Breast epithelium (tissue), 4 donors: ENCODE results near the gene PPP1R7. TPM values are rescaled to one million over a fixed set of nuclear protein-coding genes. Genes with fewer than 3 reads are reported as not detected.

Experiments used
- DNase-seq, 2 donors: peaks; one replicate each; pipeline ENCODE4 v3.0.0-alpha.2; 2019; ENCODE audit warnings: low spot score in 2 of 2
- H3K27ac ChIP-seq, 2 donors: fragments of 200-600 bp; sonication (generic) in 1 of 2; one replicate each; pipeline ENCODE4 v1.5.1; 2016 to 2019; ENCODE audit warnings: mild to moderate bottlenecking in 1 of 2
- H3K27me3 ChIP-seq, 2 donors: fragments of 200-600 bp; sonication (generic) in 1 of 2; one replicate each; pipeline versions ENCODE4 v1.5.1 to v1.6.0; 2017 to 2019; ENCODE audit warnings: control low read depth in 1 of 2, mild to moderate bottlenecking in 1 of 2
- H3K36me3 ChIP-seq: fragments of 200-600 bp; one replicate; pipeline ENCODE4 v1.5.1; 2019
- H3K4me1 ChIP-seq, 2 donors: fragments of 200-600 bp; sonication (generic); one replicate each; pipeline ENCODE4 v1.5.1; 2016 to 2019; ENCODE audit warnings: control low read depth in 1 of 2
- H3K4me3 ChIP-seq, 3 donors: fragments of 200-600 bp; sonication (generic); 1 replicate in 2 of 3; 2 replicates in 1 of 3; pipeline ENCODE4 v1.5.1; 2016 to 2019; ENCODE audit warnings: mild to moderate bottlenecking in 3 of 3, moderate library complexity in 2 of 3
- H3K9me3 ChIP-seq, 2 donors: fragments of 200-600 bp; sonication (generic) in 1 of 2; one replicate each; pipeline ENCODE4 v1.5.1; 2016 to 2019; ENCODE audit warnings: control low read depth in 1 of 2
- CTCF ChIP-seq, 3 donors: fragments of 450-650 bp; IDR thresholded peaks; one replicate each; pipeline ENCODE4 v1.5.1; 2016 to 2017; ENCODE audit warnings: antibody characterized with exemption in 3 of 3, mild to moderate bottlenecking in 3 of 3, moderate library complexity in 3 of 3
- POLR2A ChIP-seq: fragments of 450-650 bp; IDR thresholded peaks from one replicate; pipeline ENCODE4 v1.6.1; 2016; ENCODE audit warnings: antibody characterized with exemption, mild to moderate bottlenecking, moderate library complexity
- POLR2AphosphoS5 ChIP-seq, 3 donors: sonication (generic); formaldehyde crosslinking; IDR thresholded peaks; one replicate each; pipeline ENCODE4 v1.6.1; 2017; ENCODE audit warnings: antibody characterized with exemption in 3 of 3
- intact Hi-C: fragments of 100-400 bp; cut with DNase I; formaldehyde crosslinking; loops from one replicate; pipeline ENCODE4 v1.15.1; 2023; ENCODE audit warnings: low total_unique reads
- total RNA-seq, 3 donors: library from RNA; depleted of rRNA; stranded (reverse); fragments of >200 nt; gene quantifications; one replicate each; pipeline ENCODE4 v1.1.0, GENCODE V29; 2016

The PPP1R7 gene
- total RNA-seq, 3 donors from 2014 or later, result 39.4 to 50.9 (median 43.6) TPM

- no peaks in the 10 kb centered on the region for H3K36me3 ChIP-seq
- no peak for DNase-seq
- H3K27ac ChIP-seq, result no peak overlapping the region
- no peak for TF ChIP-seq POLR2AphosphoS5 (IDR thresholded peaks at IDR 0.05)
- no peak for TF ChIP-seq POLR2A
- TF ChIP-seq CTCF (IDR thresholded peaks at IDR 0.05), result no peak
- intact Hi-C loops, result no loop called here
- H3K9me3 ChIP-seq, result no peaks in the 10 kb centered on the region
- no peaks in the 10 kb centered on the region for H3K27me3 ChIP-seq
- H3K4me3 ChIP-seq, result no peak overlapping the region
- H3K4me1 ChIP-seq, result no peaks in the 10 kb centered on the region
Measured at GRCh38 chr2:241211276-241211675, 61.0 kb downstream of the PPP1R7 start.

- Histone ChIP-seq H3K4me3 (no peak overlapping the region), H3K9me3 (no peaks in the 10 kb centered on the region), H3K4me1 (no peaks in the 10 kb centered on the region), H3K36me3 (no peaks in the 10 kb centered on the region), H3K27ac (no peak overlapping the region), H3K27me3 (no peaks in the 10 kb centered on the region)
- intact Hi-C loops, result no loop called here
- no peak for TF ChIP-seq CTCF (IDR thresholded peaks at IDR 0.05)
- TF ChIP-seq POLR2A, result no peak
- TF ChIP-seq POLR2AphosphoS5 (IDR thresholded peaks at IDR 0.05), result no peak
- no peak for DNase-seq
Measured at GRCh38 chr2:241213041-241213440, 62.8 kb downstream of the PPP1R7 start.

DNA sequence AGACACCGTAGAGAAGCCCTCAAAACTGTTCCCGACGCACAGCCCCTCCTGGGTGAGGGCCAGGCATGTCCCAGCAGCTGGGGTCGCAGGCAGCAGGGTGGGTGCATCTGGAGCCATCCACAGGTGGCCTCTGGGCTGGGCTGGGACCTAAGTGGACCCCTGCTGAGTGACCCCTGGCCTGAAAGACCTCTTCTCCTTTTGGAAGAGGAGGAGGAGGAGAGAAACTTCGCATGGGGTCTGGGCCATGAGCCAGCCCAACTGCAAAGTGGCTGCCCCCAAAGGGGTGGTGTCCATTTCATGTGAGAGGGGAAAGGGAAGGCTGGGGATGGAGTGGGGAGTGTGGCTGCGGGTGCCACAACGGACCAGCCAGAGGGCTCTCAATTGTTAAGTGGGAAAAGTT is 63.3 kb downstream of the PPP1R7 start:
- TF ChIP-seq CTCF (IDR thresholded peaks at IDR 0.05) (no peak), POLR2AphosphoS5 (IDR thresholded peaks at IDR 0.05) (no peak)
- no peak overlapping the region for H3K27ac ChIP-seq
- H3K27me3 ChIP-seq, result no peaks in the 10 kb centered on the region
- DNase-seq, result no peak
- no peaks in the 10 kb centered on the region for H3K4me1 ChIP-seq
- intact Hi-C loops, result no loop called here
- H3K9me3 ChIP-seq, result no peaks in the 10 kb centered on the region
- no peaks in the 10 kb centered on the region for H3K36me3 ChIP-seq
- no peak overlapping the region for H3K4me3 ChIP-seq

DNA sequence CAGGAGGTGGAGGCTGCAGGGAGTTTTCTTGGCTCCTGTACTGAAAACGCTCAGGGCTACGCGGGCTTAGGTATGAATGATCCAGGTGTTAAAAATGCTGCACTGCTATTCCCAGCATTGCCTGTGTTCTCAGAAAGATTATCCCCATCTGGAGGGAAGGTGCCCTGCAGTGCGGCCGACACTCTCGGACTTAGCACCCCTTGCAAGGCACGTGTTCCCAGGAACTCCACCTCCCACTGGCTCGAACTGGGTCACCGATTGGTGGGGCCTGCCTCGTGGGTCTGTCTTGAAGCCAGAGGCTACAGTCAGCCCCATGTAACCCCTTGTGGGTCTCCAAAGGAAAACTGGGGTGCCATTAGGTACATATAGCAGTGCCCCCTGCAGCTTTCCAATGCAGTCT is 63.9 kb downstream of the PPP1R7 start:
- no peak for TF ChIP-seq POLR2AphosphoS5 (IDR thresholded peaks at IDR 0.05)
- TF ChIP-seq CTCF (IDR thresholded peaks at IDR 0.05), result no peak
- TF ChIP-seq POLR2A, result no peak
- Histone ChIP-seq H3K9me3 (no peaks in the 10 kb centered on the region), H3K27ac (no peak overlapping the region), H3K27me3 (no peaks in the 10 kb centered on the region), H3K4me1 (peaks cover 0 to 6% of the 10 kb centered on the region in 2 donors), H3K36me3 (no peaks in the 10 kb centered on the region), H3K4me3 (no peak overlapping the region)
- intact Hi-C loops, result no loop called here
- no peak for DNase-seq

- intact Hi-C loops, result no loop called here
- no peak overlapping the region for H3K4me3 ChIP-seq
Measured at GRCh38 chr2:241214766-241215165, 64.5 kb downstream of the PPP1R7 start.

More at GRCh38 chr2:241214766-241215165, 64.5 kb downstream of the PPP1R7 start:
- no peak for DNase-seq
- peaks cover 0 to 6% of the 10 kb centered on the region in 2 donors for H3K4me1 ChIP-seq
- H3K27ac ChIP-seq, result no peak overlapping the region
- no peaks in the 10 kb centered on the region for H3K36me3 ChIP-seq
- TF ChIP-seq CTCF (IDR thresholded peaks at IDR 0.05), result no peak
- no peaks in the 10 kb centered on the region for H3K9me3 ChIP-seq
- no peaks in the 10 kb centered on the region for H3K27me3 ChIP-seq
